ENCODE measurements around the gene NAP1L1. TPM values are rescaled to one million over a fixed set of nuclear protein-coding genes. Genes with fewer than 3 reads are reported as not detected.

NAP1L1 gene
- total RNA-seq, 1 experiment from 2014 or later = 946 TPM

- CTCF ChIA-PET = no interaction called here
Observed at GRCh38 chr12:76007640-76008039, 76.8 kb downstream of the NAP1L1 start.

GRCh38 chr12:76006028-76006925 lies 78.2 kb downstream of the NAP1L1 start:
- H3K4me3 Mint-ChIP-seq = no peak overlapping the region
- H3K4me1 Mint-ChIP-seq = peaks cover 28% of the 10 kb centered on the region
- peaks cover 12% of the 10 kb centered on the region for H3K9me3 Mint-ChIP-seq
- H3K36me3 Mint-ChIP-seq = peaks cover 14% of the 10 kb centered on the region
- DNase-seq (ENCODE audit: low spot score) (no peak), ATAC-seq (peak; percentile 35; the same call in 1 of the 2 replicates)
- H3K27me3 Mint-ChIP-seq (ENCODE audit: low read depth) = peaks cover 4% of the 10 kb centered on the region
- ChIA-PET POLR2A (no interaction called here), CTCF (no interaction called here)
- TF ChIP-seq, protein P1, sequence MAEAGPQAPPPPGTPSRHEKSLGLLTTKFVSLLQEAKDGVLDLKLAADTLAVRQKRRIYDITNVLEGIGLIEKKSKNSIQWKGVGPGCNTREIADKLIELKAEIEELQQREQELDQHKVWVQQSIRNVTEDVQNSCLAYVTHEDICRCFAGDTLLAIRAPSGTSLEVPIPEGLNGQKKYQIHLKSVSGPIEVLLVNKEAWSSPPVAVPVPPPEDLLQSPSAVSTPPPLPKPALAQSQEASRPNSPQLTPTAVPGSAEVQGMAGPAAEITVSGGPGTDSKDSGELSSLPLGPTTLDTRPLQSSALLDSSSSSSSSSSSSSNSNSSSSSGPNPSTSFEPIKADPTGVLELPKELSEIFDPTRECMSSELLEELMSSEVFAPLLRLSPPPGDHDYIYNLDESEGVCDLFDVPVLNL (CRISPR knock-in tag; IDR thresholded peaks at IDR 0.05; ENCODE audit: borderline replicate concordance, low read depth) = no peak
- TF ChIP-seq, protein P2, sequence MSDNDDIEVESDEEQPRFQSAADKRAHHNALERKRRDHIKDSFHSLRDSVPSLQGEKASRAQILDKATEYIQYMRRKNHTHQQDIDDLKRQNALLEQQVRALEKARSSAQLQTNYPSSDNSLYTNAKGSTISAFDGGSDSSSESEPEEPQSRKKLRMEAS (CRISPR knock-in tag; IDR thresholded peaks at IDR 0.05) = no peak
- TF ChIP-seq SMAD3 (CRISPR knock-in tag; IDR thresholded peaks at IDR 0.05; ENCODE audit: borderline replicate concordance) = no peak
- TF ChIP-seq MLX (CRISPR knock-in tag; IDR thresholded peaks at IDR 0.05) = no peak
- TF ChIP-seq ZNF317 (CRISPR knock-in tag; IDR thresholded peaks at IDR 0.05; ENCODE audit: borderline replicate concordance, low read depth) = no peak
- no peak for TF ChIP-seq NFATC4 (CRISPR knock-in tag; IDR thresholded peaks at IDR 0.05)
- TF ChIP-seq ZNF263 (CRISPR knock-in tag; IDR thresholded peaks at IDR 0.05; ENCODE audit: low read depth) = no peak
- TF ChIP-seq CREM (CRISPR knock-in tag; IDR thresholded peaks at IDR 0.05) = no peak
- H3K27ac Mint-ChIP-seq = no peak overlapping the region

More at GRCh38 chr12:76007640-76008039, 76.8 kb downstream of the NAP1L1 start:
- Mint-ChIP-seq H3K4me3 (no peak overlapping the region), H3K9me3 (peaks cover 12% of the 10 kb centered on the region), H3K4me1 (peaks cover 28% of the 10 kb centered on the region), H3K27me3 (ENCODE audit: low read depth) (peaks cover 4% of the 10 kb centered on the region), H3K27ac (peak overlapping the region; percentile 22), H3K36me3 (peaks cover 14% of the 10 kb centered on the region)
- peak; percentile 60 for ATAC-seq
- TF ChIP-seq NFATC4 (CRISPR knock-in tag; IDR thresholded peaks at IDR 0.05) = no peak
- no peak for TF ChIP-seq GRHL2 (CRISPR knock-in tag; IDR thresholded peaks at IDR 0.05; ENCODE audit: insufficient replicate concordance, severe bottlenecking)
- no peak for TF ChIP-seq HMGA2 (CRISPR knock-in tag; IDR thresholded peaks at IDR 0.05)
- TF ChIP-seq RORB (CRISPR knock-in tag; IDR thresholded peaks at IDR 0.05) = no peak
- no peak for TF ChIP-seq SOX15 (CRISPR knock-in tag; IDR thresholded peaks at IDR 0.05)
- DNase-seq (ENCODE audit: low spot score) = peak; percentile 23
- POLR2A ChIA-PET = no interaction called here

DNA sequence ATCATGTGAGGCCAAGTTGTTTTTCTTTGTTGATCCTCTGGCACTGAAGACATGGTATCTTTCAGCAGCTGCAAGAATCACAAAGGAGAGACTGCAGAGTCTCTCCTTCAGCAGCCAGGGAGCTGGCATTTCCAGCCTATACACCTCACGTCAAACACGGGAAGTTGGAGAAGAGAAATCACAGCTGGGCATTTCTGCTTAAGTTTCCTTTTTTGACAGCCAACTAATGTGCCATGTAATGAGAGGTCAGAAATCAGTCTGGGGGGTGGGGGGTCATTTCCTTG lies 81.2 kb downstream of the NAP1L1 start:
- no peak for DNase-seq (ENCODE audit: low spot score)
- H3K4me3 Mint-ChIP-seq = no peak overlapping the region
- peak overlapping the region; percentile 49; the same call in 1 of the 2 replicates for H3K27ac Mint-ChIP-seq
- H3K36me3 Mint-ChIP-seq = peaks cover 14% of the 10 kb centered on the region
- peak; percentile 45 for ATAC-seq
- peaks cover 4% of the 10 kb centered on the region for H3K27me3 Mint-ChIP-seq (ENCODE audit: low read depth)
- peaks cover 12% of the 10 kb centered on the region for H3K9me3 Mint-ChIP-seq
- POLR2A ChIA-PET = no interaction called here
- H3K4me1 Mint-ChIP-seq = peaks cover 23% of the 10 kb centered on the region
- CTCF ChIA-PET = interaction anchor here (1.0 kb wide), 1 partner anchor 44 kb away, joined by 3 read pairs; no protein-coding TSS in a partner anchor
- no peak for TF ChIP-seq GRHL2 (CRISPR knock-in tag; IDR thresholded peaks at IDR 0.05; ENCODE audit: insufficient replicate concordance, severe bottlenecking)
- no peak for TF ChIP-seq ATF6 (CRISPR knock-in tag; IDR thresholded peaks at IDR 0.05)
- no peak for TF ChIP-seq ZNF138 (CRISPR knock-in tag; conservative IDR thresholded peaks at IDR 0.05)
- TF ChIP-seq ZNF232 (CRISPR knock-in tag; IDR thresholded peaks at IDR 0.05) = no peak
- TF ChIP-seq ZNF219 (CRISPR knock-in tag; IDR thresholded peaks at IDR 0.05; ENCODE audit: borderline replicate concordance) = no peak
- TF ChIP-seq, protein P3, sequence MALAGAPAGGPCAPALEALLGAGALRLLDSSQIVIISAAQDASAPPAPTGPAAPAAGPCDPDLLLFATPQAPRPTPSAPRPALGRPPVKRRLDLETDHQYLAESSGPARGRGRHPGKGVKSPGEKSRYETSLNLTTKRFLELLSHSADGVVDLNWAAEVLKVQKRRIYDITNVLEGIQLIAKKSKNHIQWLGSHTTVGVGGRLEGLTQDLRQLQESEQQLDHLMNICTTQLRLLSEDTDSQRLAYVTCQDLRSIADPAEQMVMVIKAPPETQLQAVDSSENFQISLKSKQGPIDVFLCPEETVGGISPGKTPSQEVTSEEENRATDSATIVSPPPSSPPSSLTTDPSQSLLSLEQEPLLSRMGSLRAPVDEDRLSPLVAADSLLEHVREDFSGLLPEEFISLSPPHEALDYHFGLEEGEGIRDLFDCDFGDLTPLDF (CRISPR knock-in tag; IDR thresholded peaks at IDR 0.05) = no peak
- TF ChIP-seq ELF4 (CRISPR knock-in tag; IDR thresholded peaks at IDR 0.05; ENCODE audit: low read depth) = no peak
- TF ChIP-seq ZNF396 (CRISPR knock-in tag; IDR thresholded peaks at IDR 0.05; ENCODE audit: borderline replicate concordance) = no peak
- TF ChIP-seq, protein P4, sequence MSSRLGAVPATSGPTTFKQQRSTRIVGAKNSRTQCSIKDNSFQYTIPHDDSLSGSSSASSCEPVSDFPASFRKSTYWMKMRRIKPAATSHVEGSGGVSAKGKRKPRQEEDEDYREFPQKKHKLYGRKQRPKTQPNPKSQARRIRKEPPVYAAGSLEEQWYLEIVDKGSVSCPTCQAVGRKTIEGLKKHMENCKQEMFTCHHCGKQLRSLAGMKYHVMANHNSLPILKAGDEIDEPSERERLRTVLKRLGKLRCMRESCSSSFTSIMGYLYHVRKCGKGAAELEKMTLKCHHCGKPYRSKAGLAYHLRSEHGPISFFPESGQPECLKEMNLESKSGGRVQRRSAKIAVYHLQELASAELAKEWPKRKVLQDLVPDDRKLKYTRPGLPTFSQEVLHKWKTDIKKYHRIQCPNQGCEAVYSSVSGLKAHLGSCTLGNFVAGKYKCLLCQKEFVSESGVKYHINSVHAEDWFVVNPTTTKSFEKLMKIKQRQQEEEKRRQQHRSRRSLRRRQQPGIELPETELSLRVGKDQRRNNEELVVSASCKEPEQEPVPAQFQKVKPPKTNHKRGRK (CRISPR knock-in tag; IDR thresholded peaks at IDR 0.05; ENCODE audit: borderline replicate concordance) = no peak
- no peak for TF ChIP-seq GABPB1 (CRISPR knock-in tag; IDR thresholded peaks at IDR 0.05)

Measured in WTC11 (cell line).